Fibroblast of skin of abdomen (primary cell): ENCODE data around the gene SCRG1.

Experiments used
- DNase-seq: peaks from one replicate; pipeline ENCODE4 v3.0.0-alpha.2; 2013

Gene SCRG1

GRCh38 chr4:173357939-173358338 is 41.0 kb downstream of the SCRG1 start:
- DNase-seq = no peak

- DNase-seq = no peak
Measured at GRCh38 chr4:173347467-173347866, 51.4 kb downstream of the SCRG1 start.

- peak; percentile 88 for DNase-seq
Measured at GRCh38 chr4:173346074-173346473, 52.8 kb downstream of the SCRG1 start.

GRCh38 chr4:173345648-173346047 is 53.3 kb downstream of the SCRG1 start:
- no peak for DNase-seq

GRCh38 chr4:173343832-173344397 is 55.0 kb downstream of the SCRG1 start:
- DNase-seq = no peak

GRCh38 chr4:173337463-173337862 is 61.5 kb downstream of the SCRG1 start:
- DNase-seq = no peak

GRCh38 chr4:173334891-173335752 is 63.8 kb downstream of the SCRG1 start:
- DNase-seq = peak; percentile 82
